Measurements from ENCODE around the gene JARID2.

The JARID2 gene

GRCh38 chr6:15476631-15477380 is 230.9 kb downstream of the JARID2 start:
- DNase-seq, result no peak

- no peak for DNase-seq
These were observed 231.9 kb downstream of the JARID2 start for GRCh38 chr6:15477746-15478145.

- no peak for DNase-seq
These were observed 233.9 kb downstream of the JARID2 start for GRCh38 chr6:15479761-15480160.

- DNase-seq, result no peak
These were observed 234.7 kb downstream of the JARID2 start for GRCh38 chr6:15480525-15480924.

- no peak for DNase-seq
These were observed 235.8 kb downstream of the JARID2 start for GRCh38 chr6:15481390-15482291.

GRCh38 chr6:15483060-15483459 is 237.2 kb downstream of the JARID2 start:
- DNase-seq, result peak; percentile 75

- DNase-seq, result no peak
These were observed 238.3 kb downstream of the JARID2 start for GRCh38 chr6:15484140-15484539.

- no peak for DNase-seq
These were observed 239.0 kb downstream of the JARID2 start for GRCh38 chr6:15484821-15485220.

- peak; percentile 36 for DNase-seq
These were observed 240.1 kb downstream of the JARID2 start for GRCh38 chr6:15485936-15486335.

- no peak for DNase-seq
These were observed 241.4 kb downstream of the JARID2 start for GRCh38 chr6:15487262-15487661.

GRCh38 chr6:15489261-15489962 is 243.5 kb downstream of the JARID2 start:
- DNase-seq, result peak; percentile 41

GRCh38 chr6:15490242-15491100 is 244.6 kb downstream of the JARID2 start:
- no peak for DNase-seq

- peak; percentile 87 for DNase-seq
These were observed 245.6 kb downstream of the JARID2 start for GRCh38 chr6:15491255-15491985.

- no peak for DNase-seq
These were observed 246.1 kb downstream of the JARID2 start for GRCh38 chr6:15491986-15492269.

- DNase-seq, result no peak
These were observed 247.7 kb downstream of the JARID2 start for GRCh38 chr6:15493437-15494168.

GRCh38 chr6:15495375-15495901 is 249.6 kb downstream of the JARID2 start:
- no peak for DNase-seq

- no peak for DNase-seq
These were observed 250.7 kb downstream of the JARID2 start for GRCh38 chr6:15496345-15497131.

GRCh38 chr6:15498640-15499039 is 252.8 kb downstream of the JARID2 start:
- peak; percentile 35 for DNase-seq

GRCh38 chr6:15499125-15499524 is 253.3 kb downstream of the JARID2 start:
- no peak for DNase-seq

GRCh38 chr6:15499591-15499990 is 253.7 kb downstream of the JARID2 start:
- no peak for DNase-seq
